Activated CD8-positive, alpha-beta memory T cell treated with anti-CD3 and anti-CD28 coated beads, Interleukin-2, amount 50 U/mL, for 48 hours (primary cell): Measurements from ENCODE around the gene FGD5.

Experiments used
- DNase-seq: peaks from one replicate; pipeline ENCODE4 v3.0.0-alpha.2; 2020

Gene FGD5

DNA sequence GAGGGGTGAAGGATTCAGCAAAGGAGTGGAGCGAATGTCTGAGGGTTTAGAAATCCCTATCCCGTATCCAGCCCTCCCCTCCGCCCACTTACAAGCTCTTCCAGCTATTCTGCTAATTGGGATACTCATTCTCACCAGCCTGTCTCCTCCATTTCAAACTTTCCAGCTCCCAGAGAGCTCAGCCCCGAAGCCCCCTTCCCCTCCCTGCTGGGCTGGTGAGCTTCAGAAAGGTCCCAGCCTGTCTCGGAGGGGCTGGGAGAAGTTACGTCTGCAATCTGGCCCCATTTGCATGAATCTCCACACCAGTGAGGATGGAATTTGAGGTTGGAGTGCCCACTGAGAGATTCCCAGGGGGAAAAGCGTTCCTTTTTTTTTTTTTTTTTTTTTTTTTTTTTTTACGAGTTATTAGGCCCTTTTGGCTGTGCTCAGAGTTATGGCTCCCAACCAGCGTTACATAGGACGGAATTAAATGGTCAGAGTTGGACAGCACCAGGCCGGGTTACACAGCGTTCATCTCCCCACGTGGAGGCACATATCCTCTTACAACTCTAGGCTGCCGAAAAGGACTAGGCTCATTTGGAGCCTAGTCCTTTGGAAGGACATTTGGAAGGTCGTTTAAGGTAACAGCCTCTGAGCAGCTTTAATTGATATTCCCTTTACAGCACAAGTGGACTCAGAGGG is 34.6 kb downstream of the FGD5 start:
- no peak for DNase-seq

DNA sequence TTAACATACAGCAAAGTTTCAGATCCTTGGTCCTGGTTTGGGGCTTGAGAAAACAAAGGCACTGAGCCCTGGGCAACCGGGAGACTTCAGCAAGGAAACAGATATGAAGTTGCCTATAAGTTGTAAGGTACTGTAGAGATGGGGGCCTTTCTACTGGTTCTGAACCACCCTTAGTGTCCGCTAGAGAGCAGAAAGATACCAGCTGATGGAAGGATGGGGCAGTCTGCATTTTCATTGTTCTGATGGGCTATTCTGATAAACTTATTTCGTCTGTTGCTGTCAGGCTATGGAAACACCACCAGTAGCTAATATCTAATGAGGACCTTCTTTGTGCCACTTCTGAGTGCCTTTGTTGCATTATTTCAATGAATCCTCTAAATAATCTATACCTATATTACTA is 38.7 kb downstream of the FGD5 start:
- no peak for DNase-seq

- DNase-seq = no peak
Measured at GRCh38 chr3:14858105-14858504, 39.3 kb downstream of the FGD5 start.

- no peak for DNase-seq
Measured at GRCh38 chr3:14859880-14860279, 41.1 kb downstream of the FGD5 start.

DNA sequence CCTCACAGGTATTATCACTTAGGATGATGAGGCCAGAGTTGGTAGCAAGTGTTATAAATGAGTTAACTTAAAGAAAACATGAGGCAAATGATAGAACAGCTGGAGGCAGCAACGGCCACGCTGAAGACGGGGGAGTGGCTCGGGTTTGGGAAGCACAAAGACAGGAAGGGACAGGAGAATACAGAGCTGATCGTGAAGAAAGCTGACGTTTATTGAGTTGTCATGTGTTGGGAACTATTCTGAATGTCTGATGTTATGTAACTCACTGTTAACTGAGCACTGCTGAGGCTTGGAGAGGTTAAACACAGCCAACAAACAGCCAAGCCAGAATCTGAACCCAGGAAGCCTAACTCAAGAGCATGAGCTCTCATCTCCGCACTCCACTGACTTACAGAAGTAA is 42.3 kb downstream of the FGD5 start:
- DNase-seq = no peak

DNA sequence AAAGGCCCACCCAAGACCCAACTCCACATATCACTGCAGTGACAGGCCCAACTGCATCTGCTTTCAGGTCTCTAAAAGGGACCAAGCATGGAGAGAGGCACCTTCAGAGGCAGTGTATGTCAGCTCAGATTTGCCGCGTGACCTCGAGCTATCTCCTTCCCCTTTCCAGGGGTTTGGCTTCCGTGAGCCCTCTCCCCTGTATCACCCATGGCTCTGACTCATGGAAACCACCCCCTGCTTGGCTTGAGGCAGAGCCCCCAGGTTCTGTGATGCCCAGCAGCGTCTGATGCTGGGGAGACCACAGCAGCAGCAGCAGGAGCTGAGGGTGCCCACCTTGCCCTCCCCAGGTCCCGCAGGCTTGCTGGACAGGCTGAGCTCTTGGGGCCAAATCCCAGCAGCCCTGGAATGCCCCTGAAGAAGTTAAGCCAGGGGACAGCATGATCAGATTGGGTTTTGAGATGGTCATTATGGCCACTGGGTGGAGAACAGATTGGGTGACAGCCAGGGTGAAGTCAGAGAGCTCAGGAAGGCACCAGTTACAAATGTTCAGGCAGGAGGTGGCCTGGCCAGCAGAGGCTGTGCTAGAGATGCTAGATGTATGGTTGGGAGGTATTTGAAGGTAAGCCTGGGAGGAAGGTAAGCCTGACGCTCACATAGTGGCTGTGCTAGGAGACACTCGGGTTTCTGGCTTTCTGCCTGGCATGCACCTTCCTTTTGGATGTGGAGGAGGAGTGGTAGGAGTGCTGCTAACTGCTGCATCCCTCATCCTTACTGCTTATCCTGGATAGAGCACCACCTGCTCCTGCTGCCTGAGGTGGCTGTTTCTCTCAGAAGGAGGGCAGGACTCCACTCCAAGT is 42.9 kb downstream of the FGD5 start:
- DNase-seq = no peak

DNA sequence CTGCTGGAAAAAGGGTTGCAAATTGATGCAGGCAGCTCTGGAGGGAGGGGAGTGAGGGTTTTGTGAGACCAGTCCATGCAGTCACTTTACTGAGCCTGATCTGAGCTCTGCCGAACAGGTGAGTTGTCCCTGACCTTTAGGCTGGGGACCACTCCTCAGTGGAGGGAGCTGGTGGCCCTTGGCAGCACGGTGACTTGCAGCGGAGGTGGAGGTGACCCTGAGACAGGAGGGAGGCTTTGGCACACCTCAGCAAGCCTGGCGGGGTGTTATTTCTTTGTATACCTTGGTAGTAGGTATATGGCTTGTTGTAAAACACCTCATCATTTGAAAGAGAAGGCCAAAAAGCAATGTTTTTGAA is 43.5 kb downstream of the FGD5 start:
- no peak for DNase-seq

DNA sequence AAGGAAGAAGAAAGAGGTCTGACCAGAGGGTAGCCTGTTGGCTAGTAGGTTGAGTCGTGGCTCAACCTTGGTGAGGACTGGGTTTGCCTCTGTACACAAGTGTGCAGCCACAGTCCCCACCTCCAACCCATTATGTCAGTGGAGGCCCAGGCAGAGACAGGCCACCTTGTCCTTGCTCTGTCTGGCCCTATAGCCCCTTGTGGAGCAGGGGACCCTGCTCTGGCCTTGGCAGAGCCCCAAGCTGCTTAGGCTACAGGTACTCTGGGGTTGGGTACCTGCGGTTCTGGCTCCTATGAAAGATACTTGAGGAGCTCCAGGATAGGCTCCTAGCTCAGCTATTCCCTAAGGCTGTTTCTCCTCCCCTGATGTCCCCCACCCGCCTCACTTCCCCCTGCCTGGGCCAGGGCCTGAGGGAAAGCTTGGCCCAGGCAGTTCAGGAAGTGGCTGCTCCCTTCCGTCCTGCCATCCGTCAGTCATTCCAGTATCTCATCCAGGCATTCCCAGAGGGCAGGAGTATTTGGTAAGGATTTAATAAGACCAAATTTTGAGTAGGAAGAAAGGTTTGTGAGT is 44.0 kb downstream of the FGD5 start:
- no peak for DNase-seq

DNA sequence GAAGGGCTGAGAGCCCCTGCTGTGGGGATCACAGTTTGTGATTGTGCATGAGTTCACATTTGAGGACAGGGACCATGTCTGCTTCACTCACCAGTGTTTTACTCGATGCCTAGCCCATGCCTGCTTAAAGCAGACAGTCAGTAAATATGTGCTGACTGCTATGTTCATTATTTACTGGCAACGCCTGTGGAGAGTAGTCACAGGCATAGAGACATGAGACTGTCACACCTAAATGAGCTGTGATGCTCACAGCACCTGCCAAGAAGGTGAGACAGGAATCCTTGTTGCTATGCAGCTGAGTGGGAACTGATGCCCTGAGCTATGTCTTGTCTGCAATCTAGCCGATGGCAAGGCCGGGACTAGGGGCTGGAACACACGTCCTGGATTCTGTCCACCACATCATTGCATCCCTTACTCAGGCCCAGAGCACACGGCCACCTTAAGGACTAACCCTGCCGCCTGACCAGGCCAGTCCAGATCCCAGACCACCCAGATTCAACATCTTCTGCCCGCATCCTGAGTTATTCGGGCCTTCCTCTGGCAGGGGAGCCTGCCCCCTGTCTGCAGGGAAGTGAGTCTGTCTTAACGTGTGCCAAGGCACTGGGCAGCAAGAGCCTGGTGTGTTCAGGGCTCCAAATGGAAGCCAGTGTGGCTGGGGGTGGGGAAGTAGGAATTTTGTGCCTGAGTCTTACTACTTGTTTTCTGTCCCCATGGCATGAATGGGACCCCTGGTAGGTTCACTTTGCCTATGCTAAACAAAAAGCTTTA is 44.8 kb downstream of the FGD5 start:
- no peak for DNase-seq

GRCh38 chr3:14864131-14864530 is 45.4 kb downstream of the FGD5 start:
- DNase-seq = no peak

GRCh38 chr3:14866627-14867026 is 47.9 kb downstream of the FGD5 start:
- DNase-seq = no peak

DNA sequence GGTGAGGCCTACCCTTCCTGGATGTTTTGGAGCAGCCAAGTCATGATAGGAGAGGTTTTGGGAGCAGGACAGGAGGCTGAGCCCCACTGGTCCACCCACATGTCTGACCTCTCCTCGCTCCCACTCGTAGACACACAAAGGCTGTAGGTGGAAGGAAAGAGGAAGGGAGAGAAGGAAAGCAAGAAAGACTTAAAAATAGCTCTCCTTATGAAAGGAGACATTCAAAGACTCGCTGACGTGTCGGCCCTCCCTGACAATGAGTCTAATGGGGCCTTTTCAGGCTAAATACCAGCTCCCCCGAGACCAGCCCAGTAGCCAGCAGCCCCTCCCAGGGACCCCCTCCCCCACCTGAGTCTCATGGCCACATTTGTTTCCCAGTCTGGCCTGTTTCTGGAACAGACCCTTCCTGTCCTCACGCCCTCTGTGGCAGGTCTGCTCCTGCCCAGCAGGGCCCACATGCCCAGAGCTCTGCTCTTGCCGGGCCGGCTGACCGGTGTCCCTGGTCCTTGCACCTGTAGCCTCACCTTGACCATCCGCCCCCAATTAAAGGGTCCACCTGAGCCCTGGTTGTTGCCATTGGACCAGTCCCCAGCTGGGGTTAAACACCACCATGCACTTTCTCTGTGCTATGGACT is 49.3 kb downstream of the FGD5 start:
- DNase-seq = no peak

GRCh38 chr3:14869917-14870782 is 51.4 kb downstream of the FGD5 start:
- DNase-seq = no peak

DNA sequence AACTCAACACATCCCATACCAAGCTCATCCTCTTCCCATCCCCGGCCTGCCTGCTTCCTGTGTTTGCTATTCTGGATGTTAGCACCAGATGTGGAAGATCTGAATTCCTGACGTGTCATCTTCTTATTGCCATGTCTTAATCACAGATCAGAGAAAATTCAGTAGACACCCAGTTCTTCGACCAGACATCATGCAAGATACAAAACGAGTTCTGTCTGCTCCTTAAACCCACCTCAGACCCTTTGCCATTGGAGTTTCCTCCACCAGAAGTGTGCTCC is 52.0 kb downstream of the FGD5 start:
- DNase-seq = no peak

GRCh38 chr3:14871456-14872200 is 52.9 kb downstream of the FGD5 start:
- no peak for DNase-seq

DNA sequence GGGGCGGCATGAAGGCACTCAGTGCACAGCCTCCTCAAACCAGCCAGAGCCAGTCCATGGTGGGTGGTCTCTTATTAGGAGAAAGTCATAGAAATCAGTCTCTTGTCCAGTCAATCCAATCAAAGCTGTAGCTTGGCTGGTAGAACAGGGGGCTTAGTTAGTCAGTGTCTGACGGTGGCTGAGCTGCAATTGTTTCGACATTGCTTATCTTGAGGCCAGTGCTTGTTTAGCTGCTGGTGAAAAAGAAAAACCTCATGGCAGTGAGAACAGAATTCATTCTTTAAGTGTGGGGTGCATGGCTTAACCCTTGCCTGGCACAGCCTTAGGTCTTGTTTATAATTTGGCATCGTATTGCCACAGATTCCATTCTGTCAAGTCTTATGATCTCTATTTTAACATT is 53.9 kb downstream of the FGD5 start:
- DNase-seq = no peak

- no peak for DNase-seq
Measured at GRCh38 chr3:14874784-14875183, 56.0 kb downstream of the FGD5 start.

GRCh38 chr3:14875411-14876175 is 56.8 kb downstream of the FGD5 start:
- DNase-seq = no peak

DNA sequence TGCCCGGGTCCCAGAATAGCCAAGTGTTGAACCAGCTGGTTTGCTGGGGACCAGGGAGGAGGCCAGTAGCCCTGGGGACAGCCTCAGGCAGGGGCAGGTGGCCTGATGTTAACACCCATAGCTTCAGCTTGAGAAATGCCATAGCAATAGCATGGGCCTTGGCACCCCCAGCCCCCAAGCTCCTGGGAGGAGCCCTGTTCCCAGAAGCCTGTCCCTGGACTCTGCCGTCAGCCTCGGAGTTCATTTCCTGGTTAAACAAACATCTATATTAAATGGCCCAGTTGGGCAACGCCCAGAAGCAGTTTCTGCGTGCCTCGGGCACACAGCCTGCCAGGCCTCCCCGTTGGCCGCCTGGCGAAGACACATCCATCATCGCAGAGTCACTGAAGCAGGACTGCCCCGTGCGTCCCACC is 58.2 kb downstream of the FGD5 start:
- DNase-seq = no peak

DNA sequence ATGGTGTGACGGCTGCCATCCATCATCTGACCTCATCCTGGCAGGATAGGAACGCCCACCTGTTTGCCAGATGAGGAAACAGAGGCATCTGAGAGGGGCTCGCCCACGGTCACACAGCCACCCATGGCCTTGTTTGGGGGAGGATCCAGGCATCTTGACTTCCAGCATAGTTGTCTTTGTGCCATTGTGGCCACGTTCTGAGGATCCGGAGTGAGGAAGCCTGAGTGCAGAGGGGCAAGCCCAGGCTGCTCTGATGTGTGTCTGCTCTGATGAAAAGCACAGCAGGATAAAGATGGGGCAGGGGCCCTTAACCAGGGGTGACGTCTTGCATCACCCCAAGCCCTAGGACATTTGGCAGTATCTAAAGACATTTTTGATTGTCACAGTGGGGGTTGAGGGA is 58.7 kb downstream of the FGD5 start:
- no peak for DNase-seq
